OCI-LY1 (cell line): ENCODE data around the gene NKX1-1.

ENCODE experiments used
- H2AFZ ChIP-seq: fragments of 200-600 bp; sonication (generic), shearing (Covaris generic); 2 replicates; pipeline ENCODE4 v1.6.0; 2014; ENCODE audit warnings: antibody characterized with exemption, mild to moderate bottlenecking, low read length
- H3F3A ChIP-seq: fragments of 200-600 bp; sonication (generic), shearing (Covaris generic); 2 replicates; pipeline ENCODE4 v1.6.0; 2014; ENCODE audit warnings: mild to moderate bottlenecking, antibody characterized with exemption, low read length, moderate library complexity; ENCODE audit not compliant: insufficient read depth
- H3K27ac ChIP-seq: fragments of 200-600 bp; sonication (generic); 2 replicates; pipeline ENCODE4 v1.5.1; 2014; ENCODE audit warnings: low read length, mixed run types, mild to moderate bottlenecking, low read depth; ENCODE audit not compliant: poor library complexity, severe bottlenecking
- H3K27me3 ChIP-seq: fragments of 200-600 bp; sonication (generic); 2 replicates; pipeline ENCODE4 v1.6.0; 2014; ENCODE audit warnings: antibody characterized with exemption, mild to moderate bottlenecking, low read length, moderate library complexity; ENCODE audit not compliant: insufficient read depth
- H3K36me3 ChIP-seq: fragments of 200-600 bp; sonication (generic); 2 replicates; pipeline ENCODE4 v1.6.1; 2014; ENCODE audit warnings: mild to moderate bottlenecking, antibody characterized with exemption, low read length, moderate library complexity, mixed read lengths; ENCODE audit not compliant: insufficient read depth
- H3K4me1 ChIP-seq: fragments of 200-600 bp; sonication (generic); 2 replicates; pipeline ENCODE4 v1.5.1; 2014; ENCODE audit warnings: mild to moderate bottlenecking, low read length, moderate library complexity; ENCODE audit not compliant: insufficient read depth, severe bottlenecking
- H3K4me2 ChIP-seq: fragments of 200-600 bp; sonication (generic), shearing (Covaris generic); 2 replicates; pipeline ENCODE4 v1.6.1; 2014; ENCODE audit warnings: low read length
- H3K4me3 ChIP-seq: fragments of 200-600 bp; sonication (generic); 2 replicates; pipeline ENCODE4 v1.5.1; 2014; ENCODE audit warnings: low read length, low read depth, mild to moderate bottlenecking, mixed read lengths; ENCODE audit not compliant: poor library complexity, severe bottlenecking
- H3K79me2 ChIP-seq: fragments of 200-600 bp; shearing (Covaris generic); 2 replicates; pipeline ENCODE4 v1.6.1; 2016; ENCODE audit warnings: mixed run types, low read length, mixed read lengths; ENCODE audit not compliant: insufficient read depth
- H3K9ac ChIP-seq: fragments of 200-600 bp; sonication (generic), shearing (Covaris generic); 2 replicates; pipeline ENCODE4 v1.6.1; 2014; ENCODE audit warnings: mild to moderate bottlenecking, low read length, mixed read lengths
- H3K9me2 ChIP-seq: fragments of 200-600 bp; sonication (generic), shearing (Covaris generic); 2 replicates; pipeline ENCODE4 v1.6.1; 2014; ENCODE audit warnings: low read depth, mild to moderate bottlenecking, low read length, mixed read lengths
- H3K9me3 ChIP-seq: fragments of 200-600 bp; shearing (Covaris generic); 2 replicates; pipeline ENCODE4 v1.6.1; 2014; ENCODE audit warnings: low read length, mixed read lengths
- H4K20me1 ChIP-seq: fragments of 200-600 bp; sonication (generic), shearing (Covaris generic); 2 replicates; pipeline ENCODE4 v1.6.0; 2016; ENCODE audit warnings: mild to moderate bottlenecking, low read length; ENCODE audit not compliant: insufficient read depth
- EZH2 ChIP-seq: fragments of 200-600 bp; sonication (generic), shearing (Covaris generic); IDR thresholded peaks from 2 replicates; pipeline ENCODE4 v1.8.0; 2017; ENCODE audit warnings: borderline replicate concordance, mixed run types, mild to moderate bottlenecking, antibody characterized with exemption, low read length, moderate library complexity, mixed read lengths
- TF ChIP-seq, protein P1 (sequence below): fragments of 200-600 bp; sonication (generic), shearing (Covaris generic); IDR thresholded peaks from 2 replicates; pipeline ENCODE4 v1.5.1; 2017; ENCODE audit warnings: mild to moderate bottlenecking, antibody characterized with exemption, low read length, moderate library complexity, mixed read lengths

Gene NKX1-1

DNA sequence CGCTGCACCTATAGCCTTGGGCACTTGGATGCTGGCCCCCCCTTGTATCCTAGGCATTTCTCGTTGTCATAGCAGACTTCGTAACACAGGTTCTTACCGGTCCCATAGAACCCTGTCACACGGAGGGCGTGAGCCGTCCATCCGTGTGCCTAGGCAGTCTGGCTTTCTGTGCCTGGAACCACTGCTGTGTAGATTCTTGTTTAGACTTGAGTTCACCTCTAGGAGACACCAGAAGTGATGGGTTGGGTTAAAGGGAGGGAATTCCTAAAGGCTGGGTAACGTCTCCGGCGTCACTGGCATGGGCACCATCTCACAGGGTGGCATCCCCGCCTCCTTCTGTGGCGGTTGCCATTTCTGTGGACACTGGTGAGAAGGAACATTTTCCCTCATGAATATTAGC is 13.5 kb upstream of the NKX1-1 start:
- no peak overlapping the region for H3K4me2 ChIP-seq
- H3F3A ChIP-seq: no peaks in the 10 kb centered on the region
- no peak overlapping the region for H2AFZ ChIP-seq
- no peaks in the 10 kb centered on the region for H3K4me1 ChIP-seq
- no peak overlapping the region for H3K4me3 ChIP-seq
- no peaks in the 10 kb centered on the region for H4K20me1 ChIP-seq
- TF ChIP-seq EZH2: no peak
- TF ChIP-seq, protein P1, sequence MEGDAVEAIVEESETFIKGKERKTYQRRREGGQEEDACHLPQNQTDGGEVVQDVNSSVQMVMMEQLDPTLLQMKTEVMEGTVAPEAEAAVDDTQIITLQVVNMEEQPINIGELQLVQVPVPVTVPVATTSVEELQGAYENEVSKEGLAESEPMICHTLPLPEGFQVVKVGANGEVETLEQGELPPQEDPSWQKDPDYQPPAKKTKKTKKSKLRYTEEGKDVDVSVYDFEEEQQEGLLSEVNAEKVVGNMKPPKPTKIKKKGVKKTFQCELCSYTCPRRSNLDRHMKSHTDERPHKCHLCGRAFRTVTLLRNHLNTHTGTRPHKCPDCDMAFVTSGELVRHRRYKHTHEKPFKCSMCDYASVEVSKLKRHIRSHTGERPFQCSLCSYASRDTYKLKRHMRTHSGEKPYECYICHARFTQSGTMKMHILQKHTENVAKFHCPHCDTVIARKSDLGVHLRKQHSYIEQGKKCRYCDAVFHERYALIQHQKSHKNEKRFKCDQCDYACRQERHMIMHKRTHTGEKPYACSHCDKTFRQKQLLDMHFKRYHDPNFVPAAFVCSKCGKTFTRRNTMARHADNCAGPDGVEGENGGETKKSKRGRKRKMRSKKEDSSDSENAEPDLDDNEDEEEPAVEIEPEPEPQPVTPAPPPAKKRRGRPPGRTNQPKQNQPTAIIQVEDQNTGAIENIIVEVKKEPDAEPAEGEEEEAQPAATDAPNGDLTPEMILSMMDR: no peak
- H3K79me2 ChIP-seq: no peaks in the 10 kb centered on the region
- H3K27me3 ChIP-seq: no peaks in the 10 kb centered on the region
- H3K9me2 ChIP-seq: no peaks in the 10 kb centered on the region
- H3K9me3 ChIP-seq: no peaks in the 10 kb centered on the region
- H3K9ac ChIP-seq: no peak overlapping the region
- no peaks in the 10 kb centered on the region for H3K36me3 ChIP-seq
- no peak overlapping the region for H3K27ac ChIP-seq

DNA sequence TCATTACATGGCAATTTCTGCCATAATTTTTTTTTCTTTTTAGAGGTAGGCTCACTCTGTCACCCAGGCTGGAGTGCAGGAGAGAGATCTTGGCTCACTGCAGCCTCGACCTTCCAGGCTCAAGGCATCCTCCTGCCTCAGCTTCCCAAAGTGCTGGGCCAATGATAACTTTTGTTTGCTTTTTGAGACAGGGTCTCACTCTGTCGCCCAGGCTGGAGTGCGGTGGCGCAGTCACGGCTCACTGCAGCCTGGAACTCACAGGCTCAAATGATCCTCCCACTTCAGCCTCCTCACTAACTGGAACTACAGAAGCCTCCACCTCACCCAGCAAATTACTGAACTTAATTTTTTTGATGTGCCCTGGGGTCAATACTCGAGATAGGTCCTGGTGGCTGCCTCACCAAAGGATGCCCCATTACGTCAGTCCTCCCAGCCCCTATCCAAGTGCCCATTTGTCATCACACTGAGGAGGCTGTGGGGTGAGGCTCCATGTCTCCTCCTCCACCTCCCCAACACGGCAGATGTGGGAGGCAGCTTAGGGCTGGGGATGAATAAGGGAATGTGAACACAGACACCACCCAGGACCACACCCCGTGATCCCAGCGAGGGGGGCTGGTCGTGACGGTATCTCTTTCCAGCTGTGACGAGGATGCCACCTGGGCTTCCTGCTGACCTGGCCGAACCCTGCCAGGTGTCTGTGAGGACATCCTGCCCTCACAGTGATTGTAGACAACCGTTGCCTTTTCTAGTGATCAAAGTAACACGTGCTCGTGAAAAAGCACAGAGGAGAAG is 12.4 kb upstream of the NKX1-1 start:
- no peak overlapping the region for H3K27ac ChIP-seq

DNA sequence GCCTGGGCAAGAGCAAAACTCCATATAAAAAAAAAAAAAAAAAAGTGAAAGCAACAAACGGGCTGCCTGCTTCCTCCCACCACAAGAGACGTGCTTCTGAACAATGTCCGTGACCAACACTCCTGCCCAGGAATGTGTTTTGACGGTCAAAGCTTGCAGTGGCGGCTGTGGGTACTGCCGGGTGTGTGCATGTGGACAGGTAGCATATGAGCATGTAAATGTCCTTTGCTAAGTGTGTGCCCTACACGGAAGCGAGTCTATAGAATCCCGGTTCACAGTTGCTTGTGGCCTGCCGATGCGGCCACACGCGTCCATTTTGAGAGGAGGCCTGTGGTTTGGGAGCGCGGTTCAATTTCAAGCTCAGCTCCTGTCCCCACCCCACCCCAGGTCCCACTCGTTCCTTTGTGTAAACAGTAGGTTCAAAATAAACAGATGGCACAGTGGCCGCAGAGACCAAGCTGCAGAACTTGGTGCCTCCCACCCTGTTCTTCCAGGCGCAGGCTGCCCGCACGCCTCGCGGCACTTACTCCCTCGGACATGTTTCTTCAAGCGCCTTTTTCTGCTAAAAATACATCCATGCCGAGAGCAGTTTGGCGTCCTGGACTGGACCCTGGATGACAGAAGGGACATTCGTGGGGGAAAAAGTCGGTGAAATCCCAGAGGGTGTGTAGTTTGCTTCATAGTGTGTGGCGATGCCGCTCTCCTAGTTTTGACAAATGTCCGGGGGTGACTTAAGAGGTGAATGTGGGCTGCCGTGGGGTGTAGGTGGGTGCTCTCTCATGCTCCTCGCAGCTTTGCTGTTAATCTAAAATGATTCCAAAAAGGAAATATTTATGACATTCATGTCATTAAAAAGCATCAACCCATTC is 11.5 kb upstream of the NKX1-1 start:
- Histone ChIP-seq H3K4me3 (no peak overlapping the region), H3F3A (no peaks in the 10 kb centered on the region), H3K9ac (no peak overlapping the region), H3K79me2 (no peaks in the 10 kb centered on the region), H3K36me3 (no peaks in the 10 kb centered on the region), H3K4me1 (no peaks in the 10 kb centered on the region), H4K20me1 (no peaks in the 10 kb centered on the region), H3K27me3 (no peaks in the 10 kb centered on the region), H3K27ac (no peak overlapping the region), H3K9me3 (no peaks in the 10 kb centered on the region), H3K9me2 (no peaks in the 10 kb centered on the region), H3K4me2 (no peak overlapping the region), H2AFZ (no peak overlapping the region)
- no peak for TF ChIP-seq EZH2
- TF ChIP-seq, protein P1: no peak

More for the DNA sequence above, 12.4 kb upstream of the NKX1-1 start:
- Histone ChIP-seq H3K36me3 (no peaks in the 10 kb centered on the region), H3K4me1 (no peaks in the 10 kb centered on the region), H2AFZ (no peak overlapping the region), H3K27me3 (no peaks in the 10 kb centered on the region), H3F3A (no peaks in the 10 kb centered on the region), H3K4me3 (no peak overlapping the region), H4K20me1 (no peaks in the 10 kb centered on the region), H3K9me2 (no peaks in the 10 kb centered on the region), H3K4me2 (no peak overlapping the region), H3K79me2 (no peaks in the 10 kb centered on the region), H3K9ac (no peak overlapping the region), H3K9me3 (no peaks in the 10 kb centered on the region)
- TF ChIP-seq, protein P1: no peak
- TF ChIP-seq EZH2: no peak
